NCI-H2081 (cell line): ENCODE results near the gene KCNMA1.

Source experiments
- DNase-seq, 2 experiments: peaks; one replicate each; lab custom pipeline; 2025; lab: John Stamatoyannopoulos, UW

The KCNMA1 gene

GRCh38 chr10:77180794-77181193 lies 456.8 kb downstream of the KCNMA1 start:
- no peak for DNase-seq

GRCh38 chr10:77180104-77180503 lies 457.5 kb downstream of the KCNMA1 start:
- DNase-seq: no peak

GRCh38 chr10:77179015-77179695 lies 458.5 kb downstream of the KCNMA1 start:
- DNase-seq: no peak

GRCh38 chr10:77177589-77177988 lies 460.0 kb downstream of the KCNMA1 start:
- DNase-seq: peak; percentile 22 to 47

GRCh38 chr10:77177161-77177560 lies 460.4 kb downstream of the KCNMA1 start:
- no peak for DNase-seq

GRCh38 chr10:77176232-77176631 lies 461.4 kb downstream of the KCNMA1 start:
- no peak for DNase-seq

- no peak for DNase-seq
These were observed 461.9 kb downstream of the KCNMA1 start for GRCh38 chr10:77175631-77176222.

- DNase-seq: peak; percentile 34 to 68
These were observed 463.8 kb downstream of the KCNMA1 start for GRCh38 chr10:77173615-77174461.

- no peak for DNase-seq
These were observed 465.5 kb downstream of the KCNMA1 start for GRCh38 chr10:77172086-77172485.

- no peak for DNase-seq
These were observed 468.7 kb downstream of the KCNMA1 start for GRCh38 chr10:77168861-77169260.

GRCh38 chr10:77168161-77168560 lies 469.4 kb downstream of the KCNMA1 start:
- DNase-seq: peak in 1 of 2 experiments; percentile 6

- peak; percentile 70 to 73 for DNase-seq
These were observed 472.0 kb downstream of the KCNMA1 start for GRCh38 chr10:77165445-77166208.

GRCh38 chr10:77164616-77165311 lies 472.8 kb downstream of the KCNMA1 start:
- DNase-seq: no peak

- no peak for DNase-seq
These were observed 473.8 kb downstream of the KCNMA1 start for GRCh38 chr10:77163670-77164348.

GRCh38 chr10:77162697-77163096 lies 474.9 kb downstream of the KCNMA1 start:
- no peak for DNase-seq

GRCh38 chr10:77160679-77161078 lies 476.9 kb downstream of the KCNMA1 start:
- DNase-seq: peak; percentile 69 to 83

- DNase-seq: no peak
These were observed 478.0 kb downstream of the KCNMA1 start for GRCh38 chr10:77159538-77160110.

GRCh38 chr10:77158666-77159065 lies 478.9 kb downstream of the KCNMA1 start:
- no peak for DNase-seq

- DNase-seq: no peak
These were observed 480.2 kb downstream of the KCNMA1 start for GRCh38 chr10:77157248-77158019.

GRCh38 chr10:77156406-77156879 lies 481.2 kb downstream of the KCNMA1 start:
- DNase-seq: no peak
